MM.1S (cell line): ENCODE results near the gene KRTAP5-8.
"Not testable (repeated sequence)": the region's sequence is repeated elsewhere in the genome, so short reads cannot be mapped to it uniquely, and the experiment has no call there.

Experiments
- DNase-seq: peaks from one replicate; pipeline ENCODE4 v3.0.0-alpha.2; 2015
- H2AFZ ChIP-seq: fragments of 300-600 bp; sonication (generic); 2 replicates; pipeline ENCODE4 v1.6.0; 2016; ENCODE audit warnings: antibody characterized with exemption, low read length
- H3F3A ChIP-seq: fragments of 300-600 bp; sonication (generic); 2 replicates; pipeline ENCODE4 v1.6.1; 2016; ENCODE audit warnings: mild to moderate bottlenecking, antibody characterized with exemption, low read length, moderate library complexity, mixed read lengths; ENCODE audit not compliant: insufficient read depth
- H3K27ac ChIP-seq: fragments of 300-600 bp; sonication (generic); 2 replicates; pipeline ENCODE4 v1.5.1; 2016; ENCODE audit warnings: mild to moderate bottlenecking, low read length
- H3K27me3 ChIP-seq: fragments of 300-600 bp; sonication (generic); replicated peaks from 2 replicates; pipeline ENCODE4 v1.6.0; 2016; ENCODE audit warnings: low read length; ENCODE audit not compliant: insufficient read depth
- H3K36me3 ChIP-seq: fragments of 300-600 bp; sonication (generic); replicated peaks from 2 replicates; pipeline ENCODE4 v1.6.1; 2016; ENCODE audit warnings: mild to moderate bottlenecking, low read length, mixed read lengths; ENCODE audit not compliant: insufficient read depth
- H3K4me1 ChIP-seq: fragments of 300-600 bp; sonication (generic); 2 replicates; pipeline ENCODE4 v1.6.1; 2016; ENCODE audit warnings: low read length, mixed read lengths
- H3K4me2 ChIP-seq: fragments of 300-600 bp; sonication (generic); 2 replicates; pipeline ENCODE4 v1.6.0; 2016; ENCODE audit warnings: low read depth, low read length
- H3K4me3 ChIP-seq: fragments of 300-600 bp; sonication (generic); 2 replicates; pipeline ENCODE4 v1.5.1; 2016; ENCODE audit warnings: low read length, mixed read lengths
- H3K79me2 ChIP-seq: fragments of 300-600 bp; sonication (generic); 2 replicates; pipeline ENCODE4 v1.6.1; 2016; ENCODE audit warnings: mixed run types, low read length, mixed read lengths
- H3K9ac ChIP-seq: fragments of 300-600 bp; sonication (generic); 2 replicates; pipeline ENCODE4 v1.6.1; 2016; ENCODE audit warnings: low read length, mixed read lengths
- H3K9me2 ChIP-seq: fragments of 300-600 bp; sonication (generic); replicated peaks from 2 replicates; pipeline ENCODE4 v1.6.1; 2016; ENCODE audit warnings: mild to moderate bottlenecking, low read length, mixed read lengths; ENCODE audit not compliant: insufficient read depth
- H3K9me3 ChIP-seq: fragments of 300-600 bp; sonication (generic); replicated peaks from 2 replicates; pipeline ENCODE4 v1.6.1; 2016; ENCODE audit warnings: mild to moderate bottlenecking, low read length, mixed read lengths; ENCODE audit not compliant: insufficient read depth
- H4K20me1 ChIP-seq: fragments of 300-600 bp; sonication (generic); 2 replicates; pipeline ENCODE4 v1.6.1; 2016; ENCODE audit warnings: mild to moderate bottlenecking, low read length, moderate library complexity, mixed read lengths; ENCODE audit not compliant: insufficient read depth
- CTCF ChIP-seq: fragments of 300-600 bp; sonication (generic); IDR thresholded peaks from 2 replicates; pipeline ENCODE4 v1.5.1; 2016; ENCODE audit warnings: antibody characterized with exemption, low read length, mixed read lengths
- EZH2 ChIP-seq: fragments of 300-600 bp; sonication (generic); optimal IDR thresholded peaks from 2 replicates; pipeline ENCODE3; 2017; ENCODE audit warnings: low read depth, mild to moderate bottlenecking, antibody characterized with exemption, low read length, mixed read lengths
- EZH2phosphoT487 ChIP-seq: fragments of 300-600 bp; sonication (generic); IDR thresholded peaks from 2 replicates; pipeline ENCODE4 v1.6.1; 2018; ENCODE audit warnings: antibody characterized with exemption, low read length

The KRTAP5-8 gene

DNA sequence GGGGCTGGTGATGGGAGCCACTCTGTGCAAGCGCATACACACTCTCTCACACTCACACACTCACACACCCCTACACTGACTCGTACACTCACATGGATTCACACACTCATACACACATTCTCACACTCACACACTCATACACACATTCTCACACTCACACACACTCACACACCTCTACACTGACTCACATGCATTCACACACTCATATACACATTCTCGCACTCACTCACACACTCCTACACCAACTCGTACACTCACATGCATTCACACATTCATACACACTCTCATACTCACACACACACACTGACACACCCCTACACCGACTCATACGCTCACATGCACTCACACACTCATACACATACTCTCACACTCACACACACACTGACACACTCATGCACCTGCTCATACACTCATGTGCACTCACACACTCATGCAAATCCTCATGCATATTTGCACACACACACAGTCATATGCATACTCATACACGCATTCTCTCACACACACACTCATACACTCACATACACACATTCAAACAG is 39.7 kb downstream of the KRTAP5-8 start:
- no peaks in the 10 kb centered on the region for H3K79me2 ChIP-seq
- no peak overlapping the region for H3K4me3 ChIP-seq
- H3K4me1 ChIP-seq: peaks cover 5% of the 10 kb centered on the region
- no peaks in the 10 kb centered on the region for H3K9me3 ChIP-seq
- H3K4me2 ChIP-seq: no peak overlapping the region
- DNase-seq: no peak
- TF ChIP-seq EZH2phosphoT487 (no peak), CTCF (no peak), EZH2 (no peak)
- no peaks in the 10 kb centered on the region for H3K36me3 ChIP-seq
- H3K27ac ChIP-seq: no peak overlapping the region
- H3K9ac ChIP-seq: no peak overlapping the region
- no peaks in the 10 kb centered on the region for H4K20me1 ChIP-seq
- no peak overlapping the region for H2AFZ ChIP-seq
- peaks cover 40% of the 10 kb centered on the region for H3K27me3 ChIP-seq
- H3K9me2 ChIP-seq: no peaks in the 10 kb centered on the region
- no peaks in the 10 kb centered on the region for H3F3A ChIP-seq

DNA sequence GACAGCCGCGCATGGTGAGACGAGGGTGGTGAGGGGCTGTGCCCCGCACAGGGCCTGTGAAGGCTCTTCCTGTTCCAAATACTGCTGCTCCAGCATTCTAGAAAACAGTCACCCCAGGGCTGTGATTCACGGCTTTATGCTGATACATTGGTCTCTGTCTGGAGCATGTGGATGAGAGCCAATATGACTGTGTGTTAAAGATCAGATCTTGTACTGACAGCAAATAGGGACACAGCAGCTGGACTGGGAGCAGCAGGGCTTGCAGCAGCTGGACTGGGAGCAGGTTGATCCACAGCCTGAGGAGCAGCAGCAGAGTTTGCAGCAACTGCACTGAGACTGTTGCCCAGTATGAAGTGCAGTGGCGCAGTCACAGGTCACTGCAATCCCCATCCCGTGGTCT is 41.7 kb downstream of the KRTAP5-8 start:
- H3K4me1 ChIP-seq, H2AFZ ChIP-seq, H3K4me3 ChIP-seq, H3K36me3 ChIP-seq, H3K9ac ChIP-seq, H3K4me2 ChIP-seq, H3K9me3 ChIP-seq, H3K27ac ChIP-seq, DNase-seq, H3K9me2 ChIP-seq, H3K79me2 ChIP-seq, H4K20me1 ChIP-seq, H3F3A ChIP-seq: not testable (repeated sequence)
- peaks cover 55% of the 10 kb centered on the region for H3K27me3 ChIP-seq

GRCh38 chr11:71580057-71581003 is 42.5 kb downstream of the KRTAP5-8 start:
- Histone ChIP-seq H3K9ac (no peak overlapping the region), H3K4me1 (peaks cover 5% of the 10 kb centered on the region), H3K27ac (no peak overlapping the region), H3F3A (no peaks in the 10 kb centered on the region), H3K9me2 (no peaks in the 10 kb centered on the region), H2AFZ (peak overlapping the region; percentile 52; the same call in 1 of the 2 replicates), H3K4me3 (no peak overlapping the region), H3K9me3 (no peaks in the 10 kb centered on the region), H4K20me1 (no peaks in the 10 kb centered on the region), H3K27me3 (peaks cover 48% of the 10 kb centered on the region), H3K4me2 (0 out of 2 replicates have a peak overlapping the region, but pooled peaks have one; percentile 27), H3K36me3 (no peaks in the 10 kb centered on the region), H3K79me2 (no peaks in the 10 kb centered on the region)
- peak; percentile 66 for DNase-seq
- TF ChIP-seq CTCF (peak; percentile 74), EZH2phosphoT487 (no peak)

GRCh38 chr11:71581826-71582225 is 44.0 kb downstream of the KRTAP5-8 start:
- Histone ChIP-seq H3K4me1 (peaks cover 5% of the 10 kb centered on the region), H3K36me3 (no peaks in the 10 kb centered on the region), H2AFZ (no peak overlapping the region), H4K20me1 (no peaks in the 10 kb centered on the region), H3K79me2 (no peaks in the 10 kb centered on the region), H3K9me2 (no peaks in the 10 kb centered on the region), H3K9me3 (no peaks in the 10 kb centered on the region), H3F3A (no peaks in the 10 kb centered on the region), H3K27me3 (peaks cover 36% of the 10 kb centered on the region; the same call in 1 of the 2 replicates), H3K9ac (no peak overlapping the region), H3K4me3 (no peak overlapping the region), H3K27ac (no peak overlapping the region), H3K4me2 (no peak overlapping the region)
- no peak for DNase-seq
- TF ChIP-seq EZH2: no peak
- TF ChIP-seq EZH2phosphoT487: no peak
- TF ChIP-seq CTCF: no peak
